ENCODE measurements around the gene GPC3.

Gene GPC3

DNA sequence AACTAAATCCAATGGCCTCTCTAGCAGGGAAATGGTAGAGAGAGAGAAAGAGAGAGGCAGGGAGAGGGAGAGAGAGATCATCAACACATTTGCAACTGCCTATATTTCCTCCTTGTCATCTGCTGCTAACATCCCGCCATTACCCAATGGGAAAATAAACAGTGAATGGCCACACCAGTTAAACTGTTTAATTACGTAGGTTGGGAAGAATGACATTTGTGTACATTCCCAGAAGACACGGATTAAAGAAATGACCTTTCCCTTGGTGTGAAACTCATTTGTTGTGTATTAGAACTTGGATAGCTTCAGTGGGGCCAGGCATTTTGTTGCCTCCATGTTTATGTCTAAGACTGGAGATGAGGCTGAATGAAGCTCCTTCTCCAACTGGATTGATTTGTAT, 474.4 kb downstream of the GPC3 start:
- H3K4me1 ChIP-seq (ENCODE audit: control insufficient read depth, insufficient read depth, low read length), result no peaks in the 10 kb centered on the region
- POLR2A ChIA-PET, result no interaction called here
- no peak overlapping the region for H3K4me3 ChIP-seq (ENCODE audit: low read depth, low read length)
- CTCF ChIA-PET, result no interaction called here
- no peaks in the 10 kb centered on the region for H3K9me3 ChIP-seq (ENCODE audit: control insufficient read depth, insufficient read depth, low read depth, low read length)
- H3K27ac ChIP-seq (ENCODE audit: extremely low read depth, low read depth, low read length), result no peak overlapping the region
- TF ChIP-seq HOXA7 (CRISPR knock-in tag; IDR thresholded peaks at IDR 0.05; ENCODE audit: borderline replicate concordance) (no peak), ZNF548 (tag by site-specific recombination; IDR thresholded peaks at IDR 0.05) (no peak), ZNF280D (tag by site-specific recombination; IDR thresholded peaks at IDR 0.05) (no peak), SP7 (tag by site-specific recombination; IDR thresholded peaks at IDR 0.05) (no peak), SETDB1 (IDR thresholded peaks at IDR 0.05; ENCODE audit: insufficient read length, low read length) (no peak), ZNF366 (tag by site-specific recombination; conservative IDR thresholded peaks at IDR 0.05) (no peak), SCRT2 (tag by site-specific recombination; IDR thresholded peaks at IDR 0.05) (no peak), ZNF19 (tag by site-specific recombination; IDR thresholded peaks at IDR 0.05; ENCODE audit: low read depth) (no peak), ZNF449 (tag by site-specific recombination; IDR thresholded peaks at IDR 0.05) (no peak), MYNN (tag by site-specific recombination; IDR thresholded peaks at IDR 0.05; ENCODE audit: borderline replicate concordance) (no peak), KLF16 (tag by site-specific recombination; IDR thresholded peaks at IDR 0.05) (no peak), ZNF701 (tag by site-specific recombination; IDR thresholded peaks at IDR 0.05) (no peak), MZF1 (tag by site-specific recombination; IDR thresholded peaks at IDR 0.05; ENCODE audit: borderline replicate concordance) (no peak), ZNF692 (tag by site-specific recombination; IDR thresholded peaks at IDR 0.05) (no peak), ZNF561 (tag by site-specific recombination; IDR thresholded peaks at IDR 0.05; ENCODE audit: borderline replicate concordance) (no peak), ZNF155 (tag by site-specific recombination; IDR thresholded peaks at IDR 0.05) (no peak), ZBTB21 (tag by site-specific recombination; IDR thresholded peaks at IDR 0.05) (no peak), ZNF76 (tag by site-specific recombination; IDR thresholded peaks at IDR 0.05; ENCODE audit: borderline replicate concordance, low read depth) (no peak)
- TF ChIP-seq, protein P1, sequence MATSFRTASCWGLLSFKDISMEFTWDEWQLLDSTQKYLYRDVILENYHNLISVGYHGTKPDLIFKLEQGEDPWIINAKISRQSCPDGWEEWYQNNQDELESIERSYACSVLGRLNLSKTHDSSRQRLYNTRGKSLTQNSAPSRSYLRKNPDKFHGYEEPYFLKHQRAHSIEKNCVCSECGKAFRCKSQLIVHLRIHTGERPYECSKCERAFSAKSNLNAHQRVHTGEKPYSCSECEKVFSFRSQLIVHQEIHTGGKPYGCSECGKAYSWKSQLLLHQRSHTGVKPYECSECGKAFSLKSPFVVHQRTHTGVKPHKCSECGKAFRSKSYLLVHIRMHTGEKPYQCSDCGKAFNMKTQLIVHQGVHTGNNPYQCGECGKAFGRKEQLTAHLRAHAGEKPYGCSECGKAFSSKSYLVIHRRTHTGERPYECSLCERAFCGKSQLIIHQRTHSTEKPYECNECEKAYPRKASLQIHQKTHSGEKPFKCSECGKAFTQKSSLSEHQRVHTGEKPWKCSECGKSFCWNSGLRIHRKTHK (tag by site-specific recombination; IDR thresholded peaks at IDR 0.05), result no peak
- TF ChIP-seq, protein P2, sequence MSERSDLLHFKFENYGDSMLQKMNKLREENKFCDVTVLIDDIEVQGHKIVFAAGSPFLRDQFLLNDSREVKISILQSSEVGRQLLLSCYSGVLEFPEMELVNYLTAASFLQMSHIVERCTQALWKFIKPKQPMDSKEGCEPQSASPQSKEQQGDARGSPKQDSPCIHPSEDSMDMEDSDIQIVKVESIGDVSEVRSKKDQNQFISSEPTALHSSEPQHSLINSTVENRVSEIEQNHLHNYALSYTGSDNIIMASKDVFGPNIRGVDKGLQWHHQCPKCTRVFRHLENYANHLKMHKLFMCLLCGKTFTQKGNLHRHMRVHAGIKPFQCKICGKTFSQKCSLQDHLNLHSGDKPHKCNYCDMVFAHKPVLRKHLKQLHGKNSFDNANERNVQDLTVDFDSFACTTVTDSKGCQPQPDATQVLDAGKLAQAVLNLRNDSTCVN (tag by site-specific recombination; optimal IDR thresholded peaks at IDR 0.05), result no peak
- H3K36me3 ChIP-seq (ENCODE audit: control insufficient read depth in 2 of 2, insufficient read depth in 1 of 2, low read length in 2 of 2), result no peaks in the 10 kb centered on the region

All from HEK293 (cell line).